HG02678 (cell line): ENCODE results near the gene ST6GALNAC3.

ENCODE experiments used
- ATAC-seq: cut with Tn5 transposase; IDR thresholded peaks from one replicate; pipeline ENCODE4 v1.9.1; 2021; ENCODE audit warnings: mild to moderate bottlenecking, moderate library complexity; ENCODE audit not compliant: unreplicated experiment

ST6GALNAC3 gene

DNA sequence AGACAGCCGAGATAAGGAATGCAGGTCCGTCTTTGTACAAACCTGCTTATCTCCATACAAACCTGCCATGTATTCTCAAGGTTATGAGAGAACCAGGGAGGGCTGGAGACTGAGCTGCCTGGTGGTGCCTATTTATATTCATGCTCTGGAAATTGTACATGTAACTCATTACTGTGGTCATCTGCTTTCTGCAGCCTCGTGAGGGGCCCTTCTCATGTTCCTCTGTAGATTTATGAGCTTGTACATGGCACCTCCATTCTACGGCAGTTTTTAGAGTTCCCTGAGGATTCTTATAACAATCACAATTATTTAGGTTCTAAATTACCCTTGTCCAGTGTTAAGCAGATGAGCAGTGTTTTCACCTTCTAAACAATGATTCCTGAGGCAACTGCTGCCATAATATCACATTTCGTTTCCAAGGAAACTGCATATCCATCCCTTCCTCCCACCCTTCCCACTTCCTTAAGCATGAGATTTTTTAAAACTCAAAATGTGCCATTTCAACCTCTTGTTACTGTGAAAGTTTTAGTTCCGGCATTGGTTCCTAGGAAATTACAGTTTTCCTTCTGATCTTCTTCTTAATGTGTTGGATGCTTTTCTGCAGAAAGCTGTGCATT, 112.1 kb downstream of the ST6GALNAC3 start:
- ATAC-seq: no peak

- ATAC-seq: no peak
Measured at GRCh38 chr1:76187436-76187835, 112.9 kb downstream of the ST6GALNAC3 start.

GRCh38 chr1:76189310-76189709, 114.8 kb downstream of the ST6GALNAC3 start:
- no peak for ATAC-seq

- no peak for ATAC-seq
Measured at GRCh38 chr1:76190749-76191424, 116.3 kb downstream of the ST6GALNAC3 start.

- ATAC-seq: no peak
Measured at GRCh38 chr1:76191561-76191960, 117.0 kb downstream of the ST6GALNAC3 start.

GRCh38 chr1:76198452-76198851, 123.9 kb downstream of the ST6GALNAC3 start:
- ATAC-seq: no peak

DNA sequence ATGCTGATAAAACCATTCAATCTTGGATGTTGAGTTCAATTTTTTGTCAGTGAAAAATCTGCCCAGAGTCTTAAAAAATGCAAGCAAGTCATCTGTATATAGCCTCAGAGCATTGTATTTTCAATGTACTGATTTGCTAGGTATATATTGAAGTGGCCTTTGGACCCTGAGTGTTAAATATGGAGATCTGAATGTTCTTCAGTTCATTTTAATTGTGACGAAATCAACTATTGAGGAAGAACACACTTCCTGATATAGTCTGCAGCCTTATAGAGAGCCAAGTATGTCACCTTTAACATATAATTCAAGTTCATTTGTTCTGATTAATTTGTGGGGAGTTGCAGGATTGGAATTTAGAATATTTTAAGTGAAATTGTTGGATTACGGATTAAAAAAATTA, 128.1 kb downstream of the ST6GALNAC3 start:
- ATAC-seq: no peak

GRCh38 chr1:76203127-76203526, 128.6 kb downstream of the ST6GALNAC3 start:
- ATAC-seq: no peak

- ATAC-seq: no peak
Measured at GRCh38 chr1:76209238-76209637, 134.7 kb downstream of the ST6GALNAC3 start.

GRCh38 chr1:76209648-76210047, 135.1 kb downstream of the ST6GALNAC3 start:
- no peak for ATAC-seq

DNA sequence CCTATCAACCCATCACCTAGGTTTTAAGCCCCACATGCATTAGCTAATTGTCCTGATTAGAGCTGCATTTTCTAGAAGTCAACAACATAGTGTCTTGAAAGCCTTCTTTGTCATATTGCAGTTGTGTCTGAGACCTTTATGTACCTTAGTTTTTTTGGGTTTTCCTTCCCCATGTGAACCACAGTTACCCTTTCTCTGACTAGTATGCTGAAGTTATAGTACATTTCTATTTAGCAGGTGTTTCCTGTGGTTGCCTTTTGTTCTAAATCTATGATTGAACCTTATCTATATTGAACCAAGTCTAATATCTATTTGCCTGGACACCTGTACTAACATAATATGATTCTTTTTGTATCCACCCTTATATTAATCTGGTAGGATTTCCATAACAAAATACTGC, 135.6 kb downstream of the ST6GALNAC3 start:
- no peak for ATAC-seq

- ATAC-seq: no peak
Measured at GRCh38 chr1:76218888-76219287, 144.3 kb downstream of the ST6GALNAC3 start.

- ATAC-seq: no peak
Measured at GRCh38 chr1:76219366-76219818, 144.8 kb downstream of the ST6GALNAC3 start.

DNA sequence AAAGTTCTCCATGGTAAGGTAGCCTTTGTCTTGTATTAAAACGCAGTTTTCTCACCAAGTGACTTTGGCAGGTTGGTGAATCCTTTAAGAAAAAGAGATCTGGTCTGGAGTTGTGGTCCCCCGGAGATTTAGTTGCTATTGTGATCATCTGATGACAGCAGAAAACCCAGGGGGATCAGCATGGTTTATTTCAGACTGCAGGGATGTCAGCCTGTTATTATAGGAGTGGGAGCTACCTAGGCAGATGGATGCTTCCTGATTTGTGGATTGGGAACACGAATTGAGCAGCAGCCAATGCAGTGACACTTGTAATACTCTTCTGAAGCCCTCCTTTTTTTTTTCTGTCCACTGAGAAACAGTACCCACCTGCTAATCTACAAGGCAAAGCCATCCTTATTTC, 150.2 kb downstream of the ST6GALNAC3 start:
- no peak for ATAC-seq

DNA sequence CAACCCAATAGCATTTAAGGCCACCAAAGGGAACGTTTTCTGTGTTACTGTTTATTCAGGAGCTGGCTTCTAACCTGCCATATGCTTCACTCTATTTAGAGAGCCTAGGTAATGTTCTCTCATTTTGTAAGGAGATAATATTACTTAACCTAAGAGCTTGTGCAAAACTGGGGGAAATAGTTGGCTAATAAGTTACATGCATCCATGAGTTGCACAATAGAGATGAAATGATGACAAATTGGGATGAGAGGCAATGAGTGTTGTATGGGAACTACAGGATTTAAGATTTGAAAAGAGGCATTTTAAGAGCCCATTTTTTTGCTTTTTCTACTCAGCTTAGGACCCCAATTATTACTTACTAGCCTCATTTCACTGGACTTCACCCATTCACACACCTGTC, 151.0 kb downstream of the ST6GALNAC3 start:
- no peak for ATAC-seq

GRCh38 chr1:76227621-76228020, 153.1 kb downstream of the ST6GALNAC3 start:
- ATAC-seq: no peak

- ATAC-seq: no peak
Measured at GRCh38 chr1:76229279-76230005, 154.9 kb downstream of the ST6GALNAC3 start.

GRCh38 chr1:76230842-76231281, 156.3 kb downstream of the ST6GALNAC3 start:
- no peak for ATAC-seq

GRCh38 chr1:76231320-76231719, 156.8 kb downstream of the ST6GALNAC3 start:
- ATAC-seq: no peak

DNA sequence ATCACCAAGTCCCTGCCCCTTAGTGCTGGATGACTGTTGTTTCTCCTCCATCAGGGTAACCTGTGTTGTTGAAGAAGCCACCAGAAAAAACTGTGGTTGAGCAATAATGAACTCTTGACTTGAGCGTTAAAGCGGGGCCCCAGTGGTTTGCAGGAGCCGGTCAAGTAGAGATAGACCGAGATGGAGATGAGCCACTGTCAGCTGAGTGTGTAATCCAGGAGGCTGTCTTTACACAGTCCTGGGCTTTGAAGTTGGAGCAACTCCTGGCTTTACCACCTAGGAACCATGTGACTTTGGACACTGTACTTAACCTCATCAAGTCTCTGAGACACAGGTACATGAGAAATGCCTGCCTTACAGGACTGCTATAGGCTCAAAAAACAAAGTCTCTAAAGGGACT, 158.1 kb downstream of the ST6GALNAC3 start:
- ATAC-seq: no peak

GRCh38 chr1:76234061-76234460, 159.5 kb downstream of the ST6GALNAC3 start:
- no peak for ATAC-seq

GRCh38 chr1:76237211-76237610, 162.7 kb downstream of the ST6GALNAC3 start:
- ATAC-seq: no peak
